GM18502 (cell line): ENCODE results near the gene C3orf70.

Source experiments
- ATAC-seq: cut with Tn5 transposase; IDR thresholded peaks from one replicate; pipeline ENCODE4 v1.9.1; 2021; ENCODE audit warnings: mild to moderate bottlenecking; ENCODE audit not compliant: unreplicated experiment, poor library complexity

C3orf70 gene

DNA sequence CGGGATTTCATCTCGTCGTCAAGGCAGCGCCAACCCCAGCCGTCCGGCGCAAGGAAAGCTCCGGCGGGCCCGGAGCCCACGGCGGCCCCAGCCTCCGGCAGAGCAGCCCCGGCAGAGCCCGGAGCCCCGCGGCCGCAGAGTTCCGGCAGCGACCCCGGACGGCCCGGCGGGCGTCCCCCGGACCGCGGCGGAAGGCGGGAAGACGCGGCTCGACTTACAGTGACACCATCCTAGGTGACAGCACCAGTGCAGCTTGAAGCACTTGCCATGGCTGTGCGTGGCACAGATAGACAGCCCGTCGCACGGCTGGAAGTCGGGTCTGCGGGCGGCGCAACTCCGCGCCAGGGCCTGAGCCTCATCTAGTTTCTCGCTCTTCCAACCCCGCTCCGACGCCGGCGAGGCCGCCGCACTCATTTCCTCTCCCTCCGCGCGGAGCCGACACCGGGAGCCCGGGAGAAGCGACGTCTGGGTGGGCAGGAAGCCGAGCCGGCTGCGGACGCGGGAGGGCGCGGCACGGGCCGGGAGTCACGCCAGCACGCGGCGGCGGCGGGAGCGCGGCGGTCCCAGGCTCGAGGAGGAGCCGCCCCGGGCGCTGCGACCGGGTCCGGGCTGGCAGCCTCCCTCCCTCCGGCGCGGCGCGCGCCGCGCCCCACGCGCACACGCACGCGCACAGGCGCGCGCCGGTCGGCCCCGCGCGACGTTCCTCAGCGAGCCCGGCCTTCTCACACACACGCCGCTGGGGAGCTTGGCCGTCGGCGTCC, at the start of gene C3orf70:
Gene C3orf70, minus strand, starts transcription at position 651 of the 761 bp plus-strand sequence. Its CDS starts 237 bp downstream, at position 414.
- ATAC-seq, result no peak

- ATAC-seq, result no peak
Measured at GRCh38 chr3:185200639-185201038, 47.8 kb upstream of the C3orf70 start.

DNA sequence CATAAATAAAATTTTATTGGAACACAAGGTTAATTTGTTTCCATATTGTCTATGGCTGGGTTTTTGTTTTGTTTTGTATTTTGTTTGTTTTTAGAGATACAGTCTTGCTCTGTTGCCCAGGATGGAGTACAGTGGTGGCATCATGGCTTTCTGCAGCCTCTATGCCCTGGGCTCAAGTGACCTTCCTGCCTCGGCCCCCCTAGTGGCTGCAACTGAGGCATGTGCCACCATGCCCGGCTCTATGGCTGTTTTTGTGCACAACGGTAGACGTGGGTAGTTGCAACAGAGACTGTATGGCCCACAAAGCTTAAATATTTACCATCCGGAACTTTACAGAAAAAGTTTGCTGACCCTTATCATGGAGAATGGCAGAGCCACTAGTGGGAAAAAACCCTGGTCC, 46.8 kb upstream of the C3orf70 start:
- no peak for ATAC-seq

- ATAC-seq, result no peak
Measured at GRCh38 chr3:185199206-185199605, 46.3 kb upstream of the C3orf70 start.

DNA sequence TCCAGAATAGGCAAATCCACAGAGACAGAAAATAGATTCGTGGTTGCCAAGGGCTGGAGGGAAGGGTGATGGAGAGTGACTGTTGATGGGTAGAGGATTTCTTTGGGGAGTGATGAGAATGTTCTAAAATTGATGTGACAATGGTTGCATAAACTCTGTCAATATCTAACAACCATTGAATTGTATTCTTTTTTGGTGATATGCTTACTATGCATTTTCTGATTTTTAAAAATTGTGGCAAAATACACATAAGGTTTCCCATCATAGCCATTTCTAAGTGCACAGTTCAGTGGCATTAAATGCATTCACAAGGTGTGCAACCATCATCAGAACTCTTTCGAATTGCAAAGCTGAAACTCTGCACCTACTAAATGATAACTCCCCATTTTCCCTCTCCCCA, 44.2 kb upstream of the C3orf70 start:
- ATAC-seq, result no peak

GRCh38 chr3:185195652-185196051, 42.8 kb upstream of the C3orf70 start:
- ATAC-seq, result no peak

DNA sequence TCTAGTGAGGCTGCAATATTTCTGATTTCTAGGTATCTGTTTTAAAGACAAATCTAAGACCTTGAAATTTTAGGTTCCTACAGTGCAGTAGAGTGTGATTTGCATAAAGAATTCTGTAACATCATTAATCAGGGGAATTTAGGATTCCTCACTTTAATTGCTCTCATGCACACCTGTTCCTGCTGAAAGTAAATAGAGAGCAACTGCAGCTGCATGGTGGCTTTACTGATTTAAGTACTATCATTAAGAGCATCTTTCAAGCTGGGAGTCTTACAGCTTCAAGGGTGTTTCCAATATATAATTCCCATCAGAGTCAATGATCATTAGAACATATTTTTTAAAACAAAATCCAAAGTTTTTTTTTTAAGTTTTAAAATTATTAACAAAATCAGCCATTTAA, 36.0 kb upstream of the C3orf70 start:
- no peak for ATAC-seq

GRCh38 chr3:185187391-185187790, 34.5 kb upstream of the C3orf70 start:
- ATAC-seq, result no peak

- ATAC-seq, result no peak
Measured at GRCh38 chr3:185176750-185177359, 24.0 kb upstream of the C3orf70 start.

DNA sequence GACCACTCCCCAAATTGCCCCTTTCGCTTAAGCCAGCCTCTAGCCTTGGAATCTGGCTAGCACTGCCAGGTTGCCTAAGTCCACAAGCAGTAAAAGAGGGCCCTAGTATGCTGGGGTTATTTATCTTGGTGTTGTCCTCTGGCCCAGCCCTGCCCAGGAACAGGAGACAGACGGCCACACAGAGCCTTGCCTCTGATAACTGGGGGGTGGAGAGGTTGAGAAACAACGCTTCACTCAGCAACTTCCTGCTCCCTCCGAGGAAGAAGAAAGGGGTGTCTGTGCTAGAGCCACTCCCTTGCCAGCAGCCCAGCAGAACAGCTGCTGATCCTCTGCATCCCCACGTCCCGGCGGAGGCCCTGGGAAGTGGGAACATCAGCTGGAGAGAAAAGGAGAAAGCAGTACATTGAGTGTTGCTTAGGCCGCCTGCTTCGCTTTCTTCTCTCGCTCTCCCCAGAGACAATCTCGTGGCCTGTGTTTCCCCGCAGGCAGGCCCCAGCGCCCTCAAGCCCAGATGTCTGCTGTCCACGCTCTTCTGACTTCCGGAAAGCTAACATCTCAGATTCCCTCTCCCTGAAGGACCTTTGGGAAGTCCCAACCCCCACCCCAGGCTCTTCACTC, 22.6 kb upstream of the C3orf70 start:
- peak; percentile 79 for ATAC-seq

GRCh38 chr3:185172086-185173049, 19.5 kb upstream of the C3orf70 start:
- no peak for ATAC-seq

DNA sequence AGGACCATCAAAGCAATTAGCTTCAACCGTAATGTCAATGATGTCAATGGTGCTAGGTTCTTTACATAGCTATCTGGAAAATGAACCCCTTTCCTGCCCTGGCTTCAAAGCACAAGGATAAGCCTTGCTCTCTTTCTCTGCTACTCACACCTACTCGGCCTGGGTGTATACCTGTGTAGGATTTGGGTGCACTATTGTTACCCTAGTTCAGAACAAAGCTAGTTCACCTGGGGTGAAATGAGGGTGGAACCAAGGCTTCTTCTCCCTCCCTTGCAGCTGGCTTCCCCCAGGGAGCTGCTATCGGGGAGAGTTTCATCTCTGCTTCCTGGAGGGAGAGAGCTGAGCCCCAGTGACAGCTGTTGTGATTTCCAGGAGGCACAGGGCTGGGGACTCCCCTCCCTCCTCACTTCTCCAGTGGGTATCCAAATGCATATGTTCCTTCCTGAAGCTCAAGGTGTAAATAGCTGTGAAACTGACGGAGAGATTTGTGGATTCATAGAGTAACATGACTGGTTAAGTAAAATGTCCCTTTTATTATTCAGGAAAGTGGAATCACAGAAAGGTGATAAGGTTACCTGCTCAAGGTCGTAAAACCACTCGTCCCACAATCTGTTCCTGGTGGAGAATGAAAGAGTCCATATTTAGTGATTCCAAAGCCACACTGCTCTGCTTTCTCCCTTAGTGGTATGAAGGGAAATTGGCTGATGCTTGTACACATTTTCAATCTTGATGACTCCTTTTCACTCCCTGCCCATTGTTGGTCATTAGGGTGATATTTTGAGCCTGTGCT, 11.8 kb upstream of the C3orf70 start:
- no peak for ATAC-seq

DNA sequence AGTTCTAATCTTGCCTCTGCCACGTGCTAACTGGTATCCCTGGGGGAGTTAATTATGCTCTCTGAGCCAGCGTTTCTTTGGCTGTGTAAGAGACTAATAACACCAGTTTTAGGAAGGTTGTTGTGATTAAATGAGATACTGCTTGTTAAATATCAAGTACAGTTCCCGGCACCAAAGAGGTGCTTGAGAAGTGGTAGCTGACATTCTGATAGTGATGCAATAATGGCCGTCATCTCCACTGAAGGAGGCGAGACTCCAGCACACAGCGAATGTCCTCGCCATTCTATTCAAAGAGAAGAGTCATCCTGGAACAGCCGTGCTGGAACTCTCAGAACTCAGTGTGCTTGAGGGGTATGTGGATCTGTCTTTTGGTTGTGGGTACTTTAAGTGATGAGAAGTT, 9.8 kb upstream of the C3orf70 start:
- ATAC-seq, result no peak

DNA sequence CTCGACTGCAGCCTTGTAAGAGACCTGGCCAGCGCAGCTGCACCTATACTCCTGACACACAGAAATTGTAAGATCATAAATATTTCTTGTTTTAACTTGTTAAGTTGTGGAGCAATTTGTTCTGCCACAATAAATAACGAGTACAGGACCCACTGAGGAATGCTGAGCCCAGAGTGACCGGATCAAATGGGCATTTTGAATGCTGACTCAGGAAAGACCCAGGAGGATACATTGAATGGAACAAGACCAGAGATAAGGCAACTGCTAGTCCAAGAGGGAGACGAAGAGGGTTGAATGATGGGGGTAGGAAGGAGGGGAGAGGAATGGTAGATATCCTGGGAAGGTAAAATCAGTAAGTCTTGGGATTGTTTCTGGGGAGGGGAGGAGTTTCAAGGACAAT, 8.9 kb upstream of the C3orf70 start:
- no peak for ATAC-seq

DNA sequence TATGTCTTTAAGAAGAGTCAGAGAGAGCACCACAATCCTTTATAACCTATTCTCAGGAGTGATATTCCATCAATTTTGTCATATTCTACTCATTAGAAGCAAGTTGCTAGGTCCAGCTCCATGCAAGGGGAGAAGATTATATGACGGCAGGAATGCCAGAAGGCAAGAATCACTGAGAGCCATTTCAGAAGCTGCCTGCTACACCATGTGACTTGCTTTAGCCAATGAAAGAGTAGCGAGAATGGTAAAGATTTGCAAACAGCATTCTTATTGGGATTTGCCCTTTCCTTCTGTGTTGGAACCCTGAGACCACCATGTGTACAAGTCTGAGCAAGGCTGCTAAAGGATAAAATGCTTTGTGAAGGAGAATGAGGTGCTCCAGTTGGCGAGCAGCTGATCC, 4.5 kb upstream of the C3orf70 start:
- no peak for ATAC-seq

- no peak for ATAC-seq
Measured at GRCh38 chr3:185155678-185156077, 2.8 kb upstream of the C3orf70 start.

DNA sequence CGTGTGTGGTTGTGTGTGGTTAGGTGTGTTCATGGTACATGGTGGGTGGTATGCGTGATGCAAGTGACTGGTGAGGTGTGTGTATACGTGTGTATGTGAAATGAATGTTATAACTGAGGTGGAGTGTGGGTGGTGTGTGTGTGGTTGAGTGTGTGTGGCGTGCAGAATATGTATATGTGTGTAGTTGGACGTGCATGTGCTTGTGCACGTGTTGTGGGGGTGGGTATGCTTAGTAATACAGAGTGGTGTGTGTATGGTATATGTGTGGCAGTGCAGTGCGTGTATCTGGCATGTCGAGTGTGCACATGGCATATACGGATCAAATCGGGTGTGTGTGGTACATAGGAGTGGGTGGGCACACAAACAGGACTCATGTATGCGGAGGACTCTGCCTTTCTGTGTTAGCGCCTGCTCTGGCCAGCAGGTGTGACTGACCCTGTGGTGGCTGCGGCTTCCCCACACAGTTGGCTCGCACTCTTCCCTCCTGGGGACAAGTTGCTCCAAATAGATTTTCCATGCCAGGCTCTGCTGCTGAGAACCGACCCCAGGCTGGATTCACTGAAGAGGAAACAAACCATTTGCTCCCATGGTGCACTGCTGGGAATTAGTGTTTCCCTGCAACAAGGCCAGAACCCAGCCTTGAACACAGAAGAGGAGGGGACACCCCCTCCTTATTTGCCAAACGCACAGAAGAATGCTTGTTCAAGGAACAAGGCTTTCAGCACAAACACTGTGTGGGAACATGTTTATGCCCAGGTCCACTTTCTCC, 1.2 kb upstream of the C3orf70 start:
- ATAC-seq, result no peak

- ATAC-seq, result no peak
Measured at GRCh38 chr3:185153171-185153771, 411 bp upstream of the C3orf70 start.
